Naive thymus-derived CD8-positive, alpha-beta T cell (primary cell): Measurements from ENCODE around the gene SRRM3. TPM values are rescaled to one million over a fixed set of nuclear protein-coding genes. Genes with fewer than 3 reads are reported as not detected.
A peak's percentile ranks its signal among the peaks of the same experiment; 100 is the strongest.
"Not testable (repeated sequence)": the region's sequence is repeated elsewhere in the genome, so short reads cannot be mapped to it uniquely, and the experiment has no call there.

ENCODE experiments used
- ATAC-seq, 2 donors: fragments of 150-1000 bp; cut with Tn5 transposase in 1 of 2; sonication (Bioruptor Pico), chemical (Tn5 transposase) in 1 of 2; 1 replicate in 1 of 2; 2 replicates in 1 of 2; pipeline ENCODE4 v1.10.0; 2021; ENCODE audit warnings: mild to moderate bottlenecking in 2 of 2, moderate library complexity in 2 of 2
- POLR2A ChIA-PET: fragments of 350-600 bp; sonication (Branson Sonifier 250); formaldehyde crosslinking; loops from one replicate; lab custom pipeline; 2021; ENCODE audit warnings: antibody characterized with exemption; lab: Charles Lee
- DNase-seq, 10 donors: peaks; one replicate each; pipeline versions ENCODE4 v3.0.0 to v3.0.0-alpha.2; 2020 to 2022
- H3K27ac Mint-ChIP-seq, 10 donors: one replicate each; pipeline ENCODE4 v1.8.0; 2020 to 2022; ENCODE audit warnings: mild to moderate bottlenecking in 10 of 10, mixed read lengths in 10 of 10, moderate library complexity in 4 of 10, inconsistent platforms in 1 of 10
- H3K27me3 Mint-ChIP-seq, 5 donors: one replicate each; pipeline ENCODE4 v1.8.0; 2021 to 2022; ENCODE audit warnings: mixed read lengths in 5 of 5
- H3K36me3 Mint-ChIP-seq, 3 donors: one replicate each; pipeline ENCODE4 v1.8.0; 2020 to 2022; ENCODE audit warnings: mixed read lengths in 3 of 3, mild to moderate bottlenecking in 2 of 3, inconsistent platforms in 1 of 3
- H3K4me1 Mint-ChIP-seq, 4 donors: one replicate each; pipeline ENCODE4 v1.8.0; 2021 to 2022; ENCODE audit warnings: mixed read lengths in 4 of 4
- H3K4me3 Mint-ChIP-seq, 10 donors: one replicate each; pipeline ENCODE4 v1.8.0; 2020 to 2022; ENCODE audit warnings: mild to moderate bottlenecking in 10 of 10, mixed read lengths in 10 of 10, moderate library complexity in 6 of 10, inconsistent platforms in 1 of 10
- H3K9me3 Mint-ChIP-seq, 9 donors: one replicate each; pipeline ENCODE4 v1.8.0; 2020 to 2022; ENCODE audit warnings: mixed read lengths in 9 of 9, mild to moderate bottlenecking in 3 of 9, inconsistent platforms in 1 of 9, moderate library complexity in 1 of 9
- polyA plus RNA-seq, 3 donors: library from polyadenylated mRNA; unstranded; fragments of 300-500 nt; fragmentation: Illumina TruSeq; gene quantifications; one replicate each; pipeline ENCODE4 v1.2.3, GENCODE V29; 2021
- total RNA-seq, 8 experiments: library from RNA in 2 of 8; stranded (reverse) in 2 of 8; gene quantifications; one replicate each; pipeline ENCODE4 v1.2.3 and lab custom pipeline; 2021 to 2026

Gene SRRM3
- total and polyA plus RNA-seq, 5 experiments from 2014 or later, result not detected

- DNase-seq, result no peak
- Mint-ChIP-seq H3K27ac (no peak overlapping the region), H3K4me1 (no peaks in the 10 kb centered on the region), H3K9me3 (peaks cover 0 to 4% (median 0%) of the 10 kb centered on the region in 9 donors), H3K27me3 (peaks cover 14 to 51% (median 18%) of the 10 kb centered on the region in 5 donors), H3K4me3 (no peak overlapping the region), H3K36me3 (no peaks in the 10 kb centered on the region)
- no peak for ATAC-seq
- POLR2A ChIA-PET, result interaction anchor here (0.7 kb wide), 1 partner anchor 43 kb away, joined by 3 read pairs; no protein-coding TSS in a partner anchor
Measured at GRCh38 chr7:76196786-76197185, 4.9 kb upstream of the SRRM3 start.

- POLR2A ChIA-PET, result no interaction called here
- peaks cover 0 to 3% (median 0%) of the 10 kb centered on the region in 4 donors for H3K4me1 Mint-ChIP-seq
- no peaks in the 10 kb centered on the region for H3K36me3 Mint-ChIP-seq
- H3K9me3 Mint-ChIP-seq, result peaks cover 0 to 5% (median 0%) of the 10 kb centered on the region in 9 donors
- ATAC-seq (no peak), DNase-seq (no peak)
- peak overlapping the region in 1 of 10 donors; percentile 62 for H3K27ac Mint-ChIP-seq
- H3K4me3 Mint-ChIP-seq, result no peak overlapping the region
- peaks cover 16 to 56% (median 22%) of the 10 kb centered on the region in 5 donors for H3K27me3 Mint-ChIP-seq
Measured at GRCh38 chr7:76198202-76198601, 3.5 kb upstream of the SRRM3 start.

- no peak overlapping the region for H3K4me3 Mint-ChIP-seq
- H3K4me1 Mint-ChIP-seq, result peaks cover 0 to 3% (median 0%) of the 10 kb centered on the region in 4 donors
- peaks cover 0 to 9% (median 0%) of the 10 kb centered on the region in 9 donors for H3K9me3 Mint-ChIP-seq
- no peak for ATAC-seq
- POLR2A ChIA-PET, result no interaction called here
- no peak overlapping the region for H3K27ac Mint-ChIP-seq
- DNase-seq, result no peak
- peaks cover 0 to 2% (median 0%) of the 10 kb centered on the region in 3 donors for H3K36me3 Mint-ChIP-seq
- H3K27me3 Mint-ChIP-seq, result peaks cover 14 to 68% (median 24%) of the 10 kb centered on the region in 5 donors
Measured at GRCh38 chr7:76202666-76203030, 952 bp downstream of the SRRM3 start.

- POLR2A ChIA-PET, result no interaction called here
- Mint-ChIP-seq H3K9me3 (peaks cover 0 to 9% (median 0%) of the 10 kb centered on the region in 9 donors), H3K27me3 (peaks cover 14 to 55% (median 25%) of the 10 kb centered on the region in 5 donors), H3K4me1 (peaks cover 0 to 3% (median 0%) of the 10 kb centered on the region in 4 donors), H3K4me3 (no peak overlapping the region), H3K27ac (peak overlapping the region in 1 of 10 donors; percentile 63), H3K36me3 (peaks cover 0 to 2% (median 0%) of the 10 kb centered on the region in 3 donors)
- DNase-seq (no peak), ATAC-seq (no peak)
Measured at GRCh38 chr7:76204147-76204546, 2.5 kb downstream of the SRRM3 start.

GRCh38 chr7:76206633-76207032 lies 4.9 kb downstream of the SRRM3 start:
- H3K9me3 Mint-ChIP-seq, result peaks cover 0 to 9% (median 0%) of the 10 kb centered on the region in 9 donors
- POLR2A ChIA-PET, result no interaction called here
- peaks cover 11 to 53% (median 25%) of the 10 kb centered on the region in 5 donors for H3K27me3 Mint-ChIP-seq
- ATAC-seq (no peak), DNase-seq (no peak)
- H3K27ac Mint-ChIP-seq, result no peak overlapping the region
- H3K36me3 Mint-ChIP-seq, result peaks cover 0 to 2% (median 0%) of the 10 kb centered on the region in 3 donors
- peaks cover 0 to 3% (median 0%) of the 10 kb centered on the region in 4 donors for H3K4me1 Mint-ChIP-seq
- H3K4me3 Mint-ChIP-seq, result no peak overlapping the region

- ATAC-seq (no peak), DNase-seq (no peak)
- H3K36me3 Mint-ChIP-seq, result no peaks in the 10 kb centered on the region
- H3K4me1 Mint-ChIP-seq, result no peaks in the 10 kb centered on the region
- no peak overlapping the region for H3K4me3 Mint-ChIP-seq
- H3K9me3 Mint-ChIP-seq, result peaks cover 0 to 1% (median 0%) of the 10 kb centered on the region in 9 donors
- peaks cover 2 to 36% (median 20%) of the 10 kb centered on the region in 5 donors for H3K27me3 Mint-ChIP-seq
- H3K27ac Mint-ChIP-seq, result no peak overlapping the region
- POLR2A ChIA-PET, result interaction anchor here (0.7 kb wide), 1 partner anchor 22 kb away, joined by 6 read pairs; no protein-coding TSS in a partner anchor
Measured at GRCh38 chr7:76209310-76209709, 7.6 kb downstream of the SRRM3 start.

- H3K36me3 Mint-ChIP-seq, result no peaks in the 10 kb centered on the region
- H3K27ac Mint-ChIP-seq, result no peak overlapping the region
- H3K27me3 Mint-ChIP-seq, result peaks cover 5 to 22% (median 9%) of the 10 kb centered on the region in 5 donors
- ATAC-seq (no peak), DNase-seq (no peak)
- H3K4me3 Mint-ChIP-seq, result no peak overlapping the region
- peaks cover 0 to 2% (median 0%) of the 10 kb centered on the region in 4 donors for H3K4me1 Mint-ChIP-seq
- peaks cover 0 to 1% (median 0%) of the 10 kb centered on the region in 9 donors for H3K9me3 Mint-ChIP-seq
- POLR2A ChIA-PET, result no interaction called here
Measured at GRCh38 chr7:76211216-76211615, 9.5 kb downstream of the SRRM3 start.

GRCh38 chr7:76215349-76215748 lies 13.7 kb downstream of the SRRM3 start:
- H3K36me3 Mint-ChIP-seq, ATAC-seq, POLR2A ChIA-PET: not testable (repeated sequence)

GRCh38 chr7:76216381-76217082 lies 14.8 kb downstream of the SRRM3 start:
- peaks cover 12 to 44% (median 18%) of the 10 kb centered on the region in 5 donors for H3K27me3 Mint-ChIP-seq
- DNase-seq, result no peak
- no peak for ATAC-seq
- peaks cover 0 to 2% (median under 1%) of the 10 kb centered on the region in 4 donors for H3K4me1 Mint-ChIP-seq
- POLR2A ChIA-PET, result no interaction called here
- H3K4me3 Mint-ChIP-seq, result no peak overlapping the region
- H3K9me3 Mint-ChIP-seq, result no peaks in the 10 kb centered on the region
- H3K27ac Mint-ChIP-seq, result no peak overlapping the region
- no peaks in the 10 kb centered on the region for H3K36me3 Mint-ChIP-seq

More at GRCh38 chr7:76215349-76215748, 13.7 kb downstream of the SRRM3 start:
- H3K4me3 Mint-ChIP-seq, H3K9me3 Mint-ChIP-seq, H3K4me1 Mint-ChIP-seq, H3K27ac Mint-ChIP-seq, DNase-seq: not testable (repeated sequence)
- peaks cover 12 to 38% (median 20%) of the 10 kb centered on the region in 5 donors for H3K27me3 Mint-ChIP-seq

GRCh38 chr7:76217942-76218566 lies 16.4 kb downstream of the SRRM3 start:
- DNase-seq (no peak), ATAC-seq (no peak)
- Mint-ChIP-seq H3K27me3 (peaks cover 20 to 55% (median 28%) of the 10 kb centered on the region in 5 donors), H3K36me3 (no peaks in the 10 kb centered on the region), H3K9me3 (peaks cover 0 to 3% (median 0%) of the 10 kb centered on the region in 9 donors), H3K27ac (no peak overlapping the region), H3K4me3 (no peak overlapping the region), H3K4me1 (peaks cover 0 to 2% (median under 1%) of the 10 kb centered on the region in 4 donors)
- POLR2A ChIA-PET, result no interaction called here

- no peak for DNase-seq
- H3K27ac Mint-ChIP-seq, result no peak overlapping the region
- no peak overlapping the region for H3K4me3 Mint-ChIP-seq
- POLR2A ChIA-PET, result no interaction called here
- peaks cover 0 to 2% (median 0%) of the 10 kb centered on the region in 4 donors for H3K4me1 Mint-ChIP-seq
- no peaks in the 10 kb centered on the region for H3K36me3 Mint-ChIP-seq
- H3K27me3 Mint-ChIP-seq, result peaks cover 28 to 63% (median 34%) of the 10 kb centered on the region in 5 donors
- no peak for ATAC-seq
- peaks cover 0 to 3% (median 0%) of the 10 kb centered on the region in 9 donors for H3K9me3 Mint-ChIP-seq
Measured at GRCh38 chr7:76220185-76221057, 18.7 kb downstream of the SRRM3 start.

- peaks cover 0 to 2% (median 0%) of the 10 kb centered on the region in 3 donors for H3K36me3 Mint-ChIP-seq
- POLR2A ChIA-PET, result interaction anchor here (0.7 kb wide), 1 partner anchor 142 kb away, joined by 4 read pairs; no protein-coding TSS in a partner anchor
- H3K27me3 Mint-ChIP-seq, result peaks cover 28 to 69% (median 36%) of the 10 kb centered on the region in 5 donors
- H3K4me3 Mint-ChIP-seq, result no peak overlapping the region
- H3K4me1 Mint-ChIP-seq, result no peaks in the 10 kb centered on the region
- H3K9me3 Mint-ChIP-seq, result peaks cover 0 to 3% (median 2%) of the 10 kb centered on the region in 9 donors
- H3K27ac Mint-ChIP-seq, result no peak overlapping the region
- ATAC-seq, result no peak
- DNase-seq, result no peak
Measured at GRCh38 chr7:76222333-76222732, 20.6 kb downstream of the SRRM3 start.
